ENCODE measurements around the gene EMP2.

EMP2 gene

GRCh38 chr16:10587622-10588021, 7.2 kb upstream of the EMP2 start:
- no peak for DNase-seq (ENCODE audit: extremely low read depth, low read depth)
- no peak for TF ChIP-seq CTCF (IDR thresholded peaks at IDR 0.05; ENCODE audit: low read depth, low read length)

- no peak for TF ChIP-seq CTCF (IDR thresholded peaks at IDR 0.05; ENCODE audit: low read depth, low read length)
- DNase-seq (ENCODE audit: extremely low read depth, low read depth) = no peak
These were observed 4.6 kb upstream of the EMP2 start for GRCh38 chr16:10584981-10585438.

GRCh38 chr16:10583269-10583668, 2.9 kb upstream of the EMP2 start:
- no peak for DNase-seq (ENCODE audit: extremely low read depth, low read depth)
- no peak for TF ChIP-seq CTCF (IDR thresholded peaks at IDR 0.05; ENCODE audit: low read depth, low read length)

- TF ChIP-seq CTCF (IDR thresholded peaks at IDR 0.05; ENCODE audit: low read depth, low read length) = no peak
- DNase-seq (ENCODE audit: extremely low read depth, low read depth) = no peak
These were observed 1.1 kb upstream of the EMP2 start for GRCh38 chr16:10581507-10581906.

GRCh38 chr16:10580883-10581247, 467 bp upstream of the EMP2 start:
- no peak for TF ChIP-seq CTCF (IDR thresholded peaks at IDR 0.05; ENCODE audit: low read depth, low read length)
- DNase-seq (ENCODE audit: extremely low read depth, low read depth) = no peak

- no peak for DNase-seq (ENCODE audit: extremely low read depth, low read depth)
- TF ChIP-seq CTCF (IDR thresholded peaks at IDR 0.05; ENCODE audit: low read depth, low read length) = no peak
These were observed 828 bp downstream of the EMP2 start for GRCh38 chr16:10579575-10579964.

GRCh38 chr16:10578474-10579316, 1.7 kb downstream of the EMP2 start:
- no peak for TF ChIP-seq CTCF (IDR thresholded peaks at IDR 0.05; ENCODE audit: low read depth, low read length)
- DNase-seq (ENCODE audit: extremely low read depth, low read depth) = no peak
